HG03520 (cell line): Measurements from ENCODE around the gene CEACAM1.
"Not testable (repeated sequence)": the region's sequence is repeated elsewhere in the genome, so short reads cannot be mapped to it uniquely, and the experiment has no call there.

Experiments used
- ATAC-seq: cut with Tn5 transposase; IDR thresholded peaks from one replicate; pipeline ENCODE4 v1.9.1; 2021; ENCODE audit warnings: mild to moderate bottlenecking, moderate library complexity; ENCODE audit not compliant: unreplicated experiment

Gene CEACAM1

DNA sequence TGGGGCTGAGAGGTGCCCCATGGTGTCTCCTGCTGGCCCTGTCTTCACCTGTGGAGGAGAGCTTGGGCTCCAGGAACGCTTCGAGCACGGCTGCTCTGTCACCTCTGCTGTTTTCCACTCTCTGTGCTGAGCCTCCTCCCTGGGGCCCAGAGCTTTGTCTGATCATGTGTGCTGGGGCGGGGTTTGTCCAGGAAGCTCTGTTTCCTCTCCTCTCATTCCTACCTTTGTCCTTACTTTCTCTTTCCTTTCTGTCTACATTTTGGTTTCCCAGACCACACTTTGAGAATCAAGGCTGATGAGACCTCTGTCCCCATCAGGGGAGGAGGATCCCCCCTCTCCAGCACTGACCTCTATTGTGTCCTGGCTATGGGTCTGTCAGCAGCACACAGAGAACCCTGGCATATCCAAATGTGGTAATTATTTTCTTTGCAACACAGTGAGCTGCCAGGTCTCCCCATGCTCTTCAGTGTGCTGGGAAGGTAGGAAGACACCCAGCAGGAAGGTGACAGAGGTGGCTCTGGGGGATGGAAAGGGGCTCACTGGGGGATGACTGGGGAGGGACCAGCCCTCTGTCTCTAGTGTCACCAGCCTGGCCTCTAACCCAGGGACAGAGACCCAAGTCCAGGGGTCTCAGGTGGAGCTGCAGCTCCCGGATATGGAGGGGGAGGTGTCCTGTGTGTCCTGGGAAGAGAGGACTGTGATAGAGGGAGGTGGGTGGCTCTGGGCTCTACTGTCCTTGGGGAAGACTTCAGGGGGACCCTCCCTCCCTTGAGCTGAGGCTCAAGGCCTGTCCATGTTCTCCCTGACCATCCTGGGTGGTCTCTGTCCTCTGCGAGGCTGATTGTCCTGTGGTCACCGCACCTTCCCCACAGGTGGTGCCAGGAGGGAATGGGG is at the start of gene CEACAM1:
Gene CEACAM1 (minus strand): TSS at position 128 of the 894 bp plus-strand sequence. CDS start 107 bp downstream, at position 21.
- no peak for ATAC-seq

DNA sequence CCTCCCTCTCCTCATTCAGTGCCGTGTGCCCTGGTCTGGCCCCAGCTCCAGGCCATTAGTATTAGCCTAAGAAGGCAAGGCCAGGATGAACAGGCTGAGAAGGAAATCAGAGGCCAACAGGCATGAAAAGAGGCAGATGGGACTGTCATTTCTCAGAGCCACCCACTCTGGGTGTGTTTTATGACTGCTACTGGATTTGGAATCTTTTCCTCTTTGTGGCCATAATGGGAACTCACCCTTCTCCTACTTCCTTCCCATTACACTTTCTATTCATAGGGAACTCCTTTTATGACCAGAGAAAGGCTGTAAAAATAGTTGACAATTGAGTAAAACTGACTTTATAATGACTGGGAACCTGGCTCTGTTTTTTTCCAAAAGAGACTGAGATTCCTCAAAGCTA is 48.7 kb upstream of the CEACAM1 start:
- no peak for ATAC-seq

DNA sequence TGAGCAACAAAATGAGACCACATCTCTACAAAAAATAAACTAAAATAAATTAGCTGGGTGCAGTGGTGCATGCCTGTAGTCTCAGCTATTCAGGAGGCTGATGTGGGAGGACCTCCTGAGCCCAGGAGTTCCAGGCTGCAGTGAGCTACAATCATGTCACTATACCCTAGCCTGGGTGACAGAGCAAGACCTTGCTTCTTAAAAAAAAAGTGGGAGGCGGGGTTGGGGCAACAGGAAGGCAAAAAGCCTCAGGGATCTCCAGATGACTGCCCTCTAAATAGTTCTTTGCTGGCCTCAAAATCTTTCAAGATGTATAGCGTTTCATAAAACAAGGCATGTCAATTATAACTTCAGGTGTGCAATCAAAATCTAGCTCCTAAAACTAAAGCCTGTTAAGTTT is 48.0 kb upstream of the CEACAM1 start:
- no peak for ATAC-seq

DNA sequence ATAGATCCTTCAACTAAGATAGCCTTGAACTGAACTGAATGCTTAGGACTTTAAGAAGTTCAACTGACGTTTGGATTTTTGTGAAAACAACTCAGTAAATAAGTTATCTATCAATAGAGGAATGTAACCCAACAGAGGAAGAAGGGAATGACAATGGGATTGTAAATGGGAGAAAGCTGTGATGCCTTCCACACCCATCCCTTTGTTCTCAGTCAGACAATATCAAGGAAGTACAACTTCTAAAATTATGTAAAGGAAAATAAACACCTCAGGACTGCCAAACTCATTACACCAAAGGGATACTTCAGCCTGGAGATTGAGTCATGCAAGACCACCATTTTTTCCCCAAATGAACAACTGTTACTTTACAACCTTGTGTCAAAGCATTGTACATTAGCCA is 45.4 kb upstream of the CEACAM1 start:
- ATAC-seq = no peak

DNA sequence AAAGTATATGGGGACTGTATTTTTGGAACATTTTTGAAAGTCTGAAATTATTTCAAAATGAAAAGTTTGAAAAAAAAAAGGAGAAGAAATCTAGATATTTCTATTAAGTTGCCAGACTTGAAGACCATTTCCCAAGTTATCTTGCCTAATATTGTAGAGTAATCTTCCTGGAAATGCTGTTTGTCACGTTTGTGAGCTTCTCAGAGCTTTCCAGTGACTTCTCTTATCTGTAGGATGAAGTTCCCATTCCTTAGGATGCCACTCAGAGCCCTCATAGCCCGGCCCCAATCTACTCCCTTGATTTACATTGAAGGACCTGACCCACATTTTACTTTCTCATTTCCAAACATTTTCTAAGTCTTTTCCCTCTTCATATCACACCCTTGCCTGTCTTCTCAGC is 42.8 kb upstream of the CEACAM1 start:
- ATAC-seq = no peak

DNA sequence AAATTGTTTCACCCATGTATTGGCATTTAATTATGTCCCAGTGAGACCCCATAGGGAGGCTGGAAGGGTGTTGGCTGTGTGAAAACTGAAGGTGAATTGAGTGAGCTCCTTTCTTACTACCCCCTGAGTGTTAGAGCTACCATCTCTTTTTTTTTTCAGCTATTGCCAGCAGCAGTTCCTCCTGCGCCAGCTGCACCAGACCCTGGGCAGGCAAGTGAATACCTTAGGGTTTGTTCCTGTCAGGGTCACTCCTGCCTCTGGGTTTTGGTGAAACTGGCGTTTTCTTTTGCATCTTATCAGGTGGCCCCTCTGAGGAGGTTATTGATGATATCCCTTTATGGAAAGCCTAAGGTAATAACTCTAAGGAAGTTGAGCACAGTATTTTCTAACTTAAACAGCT is 40.9 kb upstream of the CEACAM1 start:
- ATAC-seq = no peak

DNA sequence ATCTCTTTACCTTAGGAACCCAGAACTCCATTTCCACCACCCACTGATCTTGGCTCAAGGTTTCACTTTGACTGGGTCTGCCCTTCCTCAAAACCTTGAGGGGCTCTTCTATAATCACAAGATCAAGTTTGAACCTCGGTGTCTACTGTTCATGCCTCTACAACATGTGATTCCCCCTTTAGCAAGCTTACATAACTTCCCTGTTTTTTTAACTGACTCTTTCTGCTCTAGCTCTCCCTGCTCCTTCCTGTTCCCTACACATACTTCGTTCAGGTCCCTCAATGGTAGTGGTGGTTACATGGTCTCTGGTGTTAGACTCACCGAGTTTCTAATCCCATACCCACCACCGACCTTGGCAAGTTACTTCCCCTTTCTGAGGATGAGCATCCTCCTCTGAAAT is 39.7 kb upstream of the CEACAM1 start:
- ATAC-seq = no peak

DNA sequence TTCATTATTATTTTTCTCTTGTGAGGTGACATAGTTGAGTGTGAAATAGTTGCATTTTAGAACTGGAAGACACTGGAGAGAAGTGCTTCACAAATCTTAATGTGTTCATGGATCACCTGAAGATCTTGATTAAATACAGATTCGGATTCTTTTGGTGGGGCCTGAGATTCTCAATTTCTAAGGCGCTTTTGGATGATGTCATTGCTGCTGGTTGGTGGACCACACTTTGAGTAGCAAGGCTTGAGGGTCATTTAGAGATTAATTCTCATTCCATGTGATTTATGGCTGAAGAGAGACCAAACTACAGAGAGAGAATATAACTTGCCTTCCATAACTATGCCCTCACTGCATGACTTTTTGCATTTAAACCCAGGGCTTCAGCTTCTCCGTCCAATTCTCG is 39.3 kb upstream of the CEACAM1 start:
- no peak for ATAC-seq

DNA sequence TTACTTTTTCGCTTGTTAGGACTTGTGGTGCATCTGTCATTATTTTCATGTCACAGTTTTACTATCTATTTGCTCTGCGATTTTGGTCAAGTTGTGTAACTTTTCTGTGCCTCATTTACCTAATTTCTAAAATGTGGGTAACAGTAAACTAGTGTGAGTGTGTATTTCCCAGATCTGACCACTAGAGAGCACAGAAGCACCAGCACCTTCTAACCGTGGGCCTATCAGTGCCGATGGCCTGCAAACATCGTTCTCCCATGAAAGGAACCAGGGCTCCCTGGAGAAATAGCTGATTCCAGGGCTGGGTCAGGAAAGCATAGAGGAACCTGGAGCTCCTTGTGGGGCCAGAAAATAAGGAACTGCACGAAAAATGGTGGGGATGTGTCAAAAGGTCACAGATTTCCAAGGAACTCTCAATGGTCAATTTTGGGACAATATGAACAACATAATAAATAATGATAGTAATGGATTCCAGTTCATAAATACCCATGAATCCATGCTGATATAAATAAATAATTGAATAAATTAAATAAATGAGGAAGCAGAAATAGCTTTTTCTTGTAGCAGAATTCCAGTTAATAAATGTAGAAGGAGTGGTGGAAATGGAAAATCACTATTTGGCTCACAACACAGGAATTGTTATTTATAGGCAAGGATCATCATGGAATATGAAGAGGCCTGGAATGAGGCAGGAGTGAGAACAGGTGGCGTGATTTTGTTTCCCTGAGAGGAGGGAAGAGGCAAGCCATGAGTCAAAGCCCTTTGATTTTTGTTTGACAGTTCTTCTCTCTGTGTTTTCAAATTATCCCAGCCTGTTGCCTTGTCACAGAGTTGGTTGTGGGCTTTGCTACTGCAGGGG is 35.3 kb upstream of the CEACAM1 start:
- ATAC-seq = no peak

DNA sequence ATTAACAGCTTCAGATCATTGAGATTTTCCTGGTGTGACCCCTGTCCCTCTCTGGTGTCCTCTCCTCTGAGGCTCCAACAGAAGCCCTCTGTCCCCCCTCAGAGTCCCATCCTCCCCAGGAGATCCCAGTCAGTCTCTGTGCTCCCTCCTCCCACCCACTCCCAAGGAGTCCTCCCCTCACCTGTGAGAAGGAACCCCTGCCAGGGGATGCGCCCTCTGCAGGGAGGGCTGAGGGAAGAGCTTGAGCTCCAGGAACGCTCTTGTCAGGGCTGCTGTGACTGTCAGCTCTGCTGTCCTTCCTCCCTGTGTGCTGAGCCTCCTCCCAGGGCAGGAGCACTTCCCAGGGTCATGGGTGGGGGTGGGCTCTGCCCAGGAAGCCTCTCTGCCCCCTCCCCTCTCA is 33.2 kb upstream of the CEACAM1 start:
- no peak for ATAC-seq

DNA sequence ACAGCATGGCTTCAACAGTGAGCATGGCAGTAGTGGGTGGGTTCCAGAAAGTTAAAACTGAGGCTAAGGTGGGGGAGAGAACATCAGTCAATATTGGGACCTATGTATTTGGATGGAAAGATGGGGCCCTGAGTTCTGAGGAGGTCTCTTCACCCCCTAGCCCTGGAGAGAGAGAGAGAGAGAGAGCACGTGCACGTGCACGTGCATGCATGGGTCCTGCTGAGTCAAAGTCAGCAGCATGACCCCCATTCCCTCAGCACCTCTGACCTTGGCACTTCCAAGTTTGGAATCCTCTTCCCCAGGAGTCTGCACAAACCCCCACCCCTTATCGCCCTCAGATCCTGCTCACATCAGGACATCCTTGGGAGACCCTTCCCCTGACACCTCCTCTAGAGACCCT is 32.5 kb upstream of the CEACAM1 start:
- no peak for ATAC-seq

DNA sequence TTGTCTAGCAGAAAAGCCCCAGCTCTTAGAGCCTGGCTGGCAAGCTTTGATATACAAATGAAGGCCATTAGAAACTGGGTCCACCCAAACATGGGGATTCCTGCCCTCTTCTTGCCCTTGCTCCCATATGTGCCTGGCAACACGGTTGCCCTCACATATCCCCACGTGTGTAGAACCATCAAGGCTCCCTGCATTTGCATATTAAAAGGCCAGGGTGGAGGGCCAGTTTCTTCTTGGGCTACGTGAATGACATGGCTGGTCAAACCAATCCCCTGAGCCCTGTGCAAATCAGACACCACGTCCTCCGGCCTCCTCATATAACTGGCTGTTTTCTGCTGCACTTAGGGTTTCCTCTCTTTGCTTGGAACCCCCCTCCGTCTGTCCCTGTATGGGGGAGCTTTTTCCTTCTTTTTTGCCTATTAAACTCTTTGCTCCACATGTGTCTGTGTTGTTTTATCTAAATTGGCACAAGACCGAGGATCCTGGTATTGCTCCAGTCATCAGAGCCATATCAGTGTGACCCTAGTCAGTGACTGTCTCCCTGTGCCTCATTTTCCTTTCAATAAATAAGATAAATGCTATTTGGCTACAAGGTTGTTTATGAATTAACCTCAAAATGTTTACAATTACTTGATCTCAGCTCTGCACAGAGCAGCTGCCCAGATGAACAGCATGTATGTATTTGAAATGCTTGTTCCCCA is 30.3 kb upstream of the CEACAM1 start:
- no peak for ATAC-seq

DNA sequence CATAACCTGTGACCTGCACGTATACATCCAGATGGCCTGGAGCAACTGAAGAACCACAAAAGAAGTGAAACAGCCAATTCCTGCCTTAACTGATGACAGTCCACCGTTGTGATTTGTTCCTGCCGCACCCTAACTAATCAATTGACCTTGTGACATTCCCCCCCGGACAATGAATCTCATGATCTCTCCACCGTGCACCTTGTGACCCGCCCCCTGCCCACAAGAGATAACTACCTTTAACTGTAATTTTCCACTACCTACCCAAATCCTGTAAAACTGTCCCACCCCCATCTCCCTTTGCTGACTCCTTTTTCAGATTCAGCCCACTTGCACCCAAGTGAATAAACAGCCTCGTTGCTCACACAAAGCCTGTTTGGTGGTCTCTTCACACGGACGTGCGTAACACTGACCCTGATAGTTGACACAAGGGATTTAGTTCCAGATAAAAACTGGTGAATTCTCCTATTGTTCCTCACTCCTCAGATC is 29.1 kb upstream of the CEACAM1 start:
- not testable (repeated sequence) for ATAC-seq

DNA sequence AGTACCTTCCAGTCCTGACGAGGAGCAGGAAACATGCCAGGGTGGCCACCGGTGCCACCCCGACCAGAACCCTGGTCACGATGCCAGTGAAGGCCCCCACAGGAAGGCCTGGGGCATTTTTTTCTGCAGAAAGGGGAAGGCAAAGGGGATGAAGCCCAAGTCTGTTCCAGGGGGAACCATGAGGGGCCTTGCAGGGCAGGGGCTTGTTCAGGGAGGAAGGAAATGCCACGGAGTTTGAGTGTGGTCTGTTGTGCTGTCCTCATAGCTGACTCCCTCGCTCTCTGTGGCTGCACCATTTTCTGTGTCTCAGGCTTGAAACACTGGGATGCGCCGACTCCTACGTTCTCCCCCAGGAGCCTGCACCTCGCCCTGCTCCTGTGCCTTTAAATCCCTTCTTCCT is 27.5 kb upstream of the CEACAM1 start:
- no peak for ATAC-seq

DNA sequence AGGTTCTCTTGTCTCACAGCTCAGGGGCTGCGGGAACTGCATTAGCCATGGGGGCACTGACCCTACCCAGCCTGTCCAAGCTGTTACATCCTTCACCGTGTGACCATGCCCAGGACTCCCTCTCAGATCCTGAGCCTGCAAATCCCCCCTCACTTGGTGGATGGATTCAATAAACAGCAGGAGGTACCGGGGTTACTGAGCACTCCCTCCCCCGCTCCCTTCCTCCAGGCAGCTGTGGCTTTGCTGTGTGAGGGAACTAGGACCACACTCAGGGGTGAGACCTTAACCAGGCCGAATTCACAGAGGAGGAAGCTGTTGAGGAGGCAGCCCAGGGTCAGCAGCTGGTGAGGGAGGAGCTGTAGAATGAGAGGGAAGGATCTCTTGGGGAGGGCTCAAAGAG is 27.0 kb upstream of the CEACAM1 start:
- no peak for ATAC-seq

DNA sequence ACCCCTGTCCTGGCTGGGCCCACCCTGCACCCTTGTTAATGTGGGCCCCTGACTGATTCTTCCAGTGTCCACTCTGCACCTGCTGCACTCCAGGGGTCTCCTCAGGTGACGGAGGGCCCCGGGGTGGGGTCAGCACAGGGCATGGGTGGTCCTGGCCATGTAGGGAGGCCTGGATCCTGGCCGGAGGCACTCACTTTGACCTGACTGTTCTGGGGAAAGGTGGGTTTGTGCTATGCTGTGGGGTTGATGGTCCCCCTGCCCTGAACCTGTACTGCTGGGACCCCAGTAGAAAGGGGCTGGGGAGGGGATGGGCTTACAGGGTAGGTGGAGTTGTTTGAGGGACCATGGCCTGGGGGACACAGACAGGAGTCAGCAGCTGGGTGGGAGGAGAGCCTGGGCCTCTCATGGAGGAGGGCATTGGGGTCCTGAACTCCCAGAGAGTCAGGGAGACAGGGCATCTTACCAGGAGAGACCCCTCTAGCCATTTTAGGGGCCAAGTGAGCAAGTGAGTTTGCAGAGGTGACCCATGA is 25.8 kb upstream of the CEACAM1 start:
- ATAC-seq = no peak

DNA sequence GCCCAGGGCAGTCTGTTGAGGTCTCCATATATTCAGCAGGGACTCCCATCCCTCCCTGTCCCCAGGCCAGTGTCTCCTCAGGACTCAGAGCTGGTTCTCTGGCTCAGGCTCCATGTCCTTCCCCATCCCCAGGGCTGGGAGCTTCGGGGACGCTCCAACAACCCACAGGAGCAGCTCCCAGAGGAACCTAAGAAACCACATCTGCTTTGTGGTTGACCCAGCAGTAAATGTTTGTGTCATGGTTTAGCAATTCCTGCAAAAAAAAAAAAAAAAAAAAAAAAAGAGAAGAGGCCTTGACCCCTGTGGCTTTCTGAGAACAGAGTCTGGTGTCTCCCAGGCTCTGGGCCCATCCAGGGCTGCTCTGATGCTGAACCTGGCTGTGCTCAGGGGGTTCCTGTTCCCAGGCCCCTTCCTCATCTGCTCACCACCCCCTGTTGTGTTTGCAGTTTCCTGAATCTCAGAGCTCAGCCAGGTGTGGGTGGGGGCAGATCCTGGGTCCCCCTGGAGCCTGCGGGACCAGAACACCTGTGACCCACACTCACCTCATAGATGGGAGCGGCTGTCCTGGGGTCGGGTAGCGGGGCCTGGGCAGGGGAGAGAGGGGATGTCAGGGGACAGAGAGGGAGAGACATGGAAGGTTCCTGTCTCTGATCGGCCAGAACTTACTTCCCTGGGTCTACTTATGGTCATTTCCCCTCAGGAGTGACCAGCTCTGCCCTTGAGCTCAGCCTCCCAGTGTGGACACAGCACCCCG is 25.2 kb upstream of the CEACAM1 start:
- no peak for ATAC-seq

DNA sequence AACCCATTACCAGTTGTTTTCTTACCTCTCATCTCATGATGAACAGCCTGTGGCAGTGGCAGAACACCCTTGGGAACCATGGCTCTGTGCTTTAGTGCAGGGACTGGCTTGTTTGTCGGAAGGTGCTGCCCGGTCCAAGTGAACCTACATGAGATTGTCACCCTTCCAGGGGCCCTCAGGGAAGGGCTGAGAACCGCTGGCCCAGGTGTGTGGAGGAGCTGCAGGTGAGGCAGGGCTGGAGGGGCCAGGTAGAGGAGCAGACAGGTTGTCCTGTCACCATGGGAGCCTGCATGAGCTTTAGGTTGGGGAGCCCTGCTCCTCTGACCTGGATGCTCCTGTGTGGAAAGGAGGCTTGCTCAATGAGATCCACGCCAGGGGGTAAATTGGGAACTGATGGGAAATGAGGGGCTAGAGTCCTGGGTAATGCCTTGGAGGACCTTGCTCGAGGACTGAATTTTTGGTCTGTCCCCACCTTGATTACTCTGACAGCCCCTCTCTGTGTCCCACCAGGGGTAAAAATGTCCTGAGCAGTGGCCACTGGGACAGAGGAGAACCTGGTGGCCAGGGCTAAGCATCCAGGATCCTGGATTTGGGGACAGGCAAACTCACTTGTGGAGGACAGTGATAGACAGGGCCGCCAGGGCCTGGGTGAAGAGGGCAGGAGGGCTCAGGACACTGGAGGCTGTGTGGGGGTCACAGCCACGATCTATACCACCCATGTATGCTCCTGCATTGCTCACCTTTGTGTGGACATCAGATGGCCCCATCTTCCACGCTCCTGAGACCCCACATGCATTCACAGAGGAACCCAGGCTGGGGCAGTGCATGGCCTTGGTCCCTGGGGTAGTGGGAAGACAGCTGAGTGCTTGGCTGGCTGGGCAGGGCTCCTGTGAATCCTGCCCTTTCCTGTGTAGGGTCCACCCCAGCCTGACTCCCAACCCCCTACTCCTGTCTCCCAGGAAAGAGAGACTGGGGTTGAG is 24.1 kb upstream of the CEACAM1 start:
- no peak for ATAC-seq

DNA sequence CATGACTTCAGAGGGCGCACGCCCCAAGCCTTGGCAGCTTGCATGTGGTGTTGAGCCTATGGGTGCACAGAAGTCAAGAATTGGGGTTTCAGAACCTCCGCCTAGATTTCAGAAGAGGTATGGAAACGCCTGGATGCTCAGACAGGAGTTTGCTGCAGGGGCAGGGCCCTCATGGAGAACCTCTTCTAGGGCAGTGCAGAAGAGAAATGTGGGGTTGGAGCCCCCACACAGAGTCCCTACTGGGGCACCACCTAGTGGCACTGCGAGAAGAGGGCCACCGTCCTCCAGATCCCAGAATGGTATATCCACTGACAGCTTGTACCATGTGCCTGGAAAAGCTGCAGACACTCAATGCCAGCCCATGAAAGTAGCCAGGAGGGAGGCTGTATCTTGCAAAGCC is 22.2 kb upstream of the CEACAM1 start:
- ATAC-seq = not testable (repeated sequence)
